ENCODE results near the gene VDR.

The VDR gene

DNA sequence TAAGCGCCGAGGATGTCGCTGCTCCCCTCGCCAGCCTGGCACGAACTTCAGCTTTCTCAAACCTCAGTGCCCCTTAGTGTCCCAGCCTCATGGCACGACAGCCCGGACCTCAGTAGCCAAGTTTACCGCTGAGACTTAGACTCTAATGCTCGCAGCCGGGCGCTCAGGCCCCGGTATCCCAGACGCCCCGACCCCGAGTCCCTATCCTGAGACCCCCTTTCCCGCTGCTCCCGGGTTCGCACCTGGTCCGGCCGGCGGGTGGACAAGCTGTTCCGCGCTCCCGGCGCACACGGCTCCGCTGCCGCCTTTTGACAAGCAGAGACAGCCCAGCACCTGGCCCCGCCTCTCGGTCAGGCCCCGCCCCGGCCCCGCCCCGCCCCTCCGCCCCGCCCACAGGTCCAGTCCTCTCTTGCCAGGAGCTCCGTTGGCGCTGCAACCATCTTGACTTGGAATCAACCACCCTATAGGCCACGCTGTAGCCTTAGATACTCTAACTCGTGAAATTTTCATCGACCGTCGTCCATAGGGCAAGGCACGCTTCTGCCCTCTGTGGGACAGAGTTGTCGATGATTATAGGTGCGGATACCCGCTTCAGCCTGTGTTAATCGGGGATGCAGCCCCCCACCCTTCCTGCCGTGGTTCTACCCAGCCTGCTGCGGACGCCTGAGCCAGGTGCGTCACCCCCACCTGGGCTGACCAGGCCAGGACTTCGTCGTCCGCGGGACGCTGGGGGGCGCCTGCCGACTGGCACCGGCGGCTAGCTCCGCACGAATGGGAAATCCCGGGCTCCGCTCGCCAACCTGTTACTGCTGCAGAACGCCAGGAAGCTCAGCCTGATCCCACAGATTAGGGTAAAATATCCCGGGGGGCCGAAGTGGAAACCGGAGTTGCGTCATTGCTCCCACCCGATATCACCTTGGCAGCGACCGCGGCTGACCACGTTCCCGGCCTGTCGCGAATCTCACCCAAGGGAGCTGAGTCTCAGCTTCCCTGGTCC, at the start of gene VDR:
VDR (minus strand) TSS at position 282 of the 997 bp plus-strand sequence. CDS start 25,881 bp downstream, outside the sequence.
- no peak for DNase-seq (ENCODE audit: low read depth, low spot score)
- H3K27ac ChIP-seq: peak within 1 kb of the TSS; percentile 83

DNA sequence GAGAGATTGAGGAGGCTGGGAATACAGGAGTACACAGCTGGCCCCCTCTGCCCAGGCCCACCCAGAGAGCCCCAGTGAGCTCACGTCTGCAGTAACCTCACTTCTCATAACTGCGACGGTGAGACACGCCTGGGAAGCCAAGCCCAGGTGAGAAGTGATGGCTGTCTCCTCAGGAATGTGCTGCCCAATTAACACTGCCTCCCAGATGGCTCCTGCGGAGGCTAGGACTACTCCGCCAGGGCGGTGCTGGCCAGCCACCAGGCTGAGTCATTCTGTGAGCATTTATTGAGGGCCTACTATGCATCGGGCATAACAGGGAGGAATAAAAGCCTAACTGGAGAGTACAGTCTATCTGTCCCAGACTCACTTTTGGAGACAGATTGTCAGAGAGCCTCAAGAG, 49.3 kb upstream of the VDR start:
- H3K27ac ChIP-seq: peak overlapping the region; percentile 5
- no peak for DNase-seq (ENCODE audit: low read depth, low spot score)

DNA sequence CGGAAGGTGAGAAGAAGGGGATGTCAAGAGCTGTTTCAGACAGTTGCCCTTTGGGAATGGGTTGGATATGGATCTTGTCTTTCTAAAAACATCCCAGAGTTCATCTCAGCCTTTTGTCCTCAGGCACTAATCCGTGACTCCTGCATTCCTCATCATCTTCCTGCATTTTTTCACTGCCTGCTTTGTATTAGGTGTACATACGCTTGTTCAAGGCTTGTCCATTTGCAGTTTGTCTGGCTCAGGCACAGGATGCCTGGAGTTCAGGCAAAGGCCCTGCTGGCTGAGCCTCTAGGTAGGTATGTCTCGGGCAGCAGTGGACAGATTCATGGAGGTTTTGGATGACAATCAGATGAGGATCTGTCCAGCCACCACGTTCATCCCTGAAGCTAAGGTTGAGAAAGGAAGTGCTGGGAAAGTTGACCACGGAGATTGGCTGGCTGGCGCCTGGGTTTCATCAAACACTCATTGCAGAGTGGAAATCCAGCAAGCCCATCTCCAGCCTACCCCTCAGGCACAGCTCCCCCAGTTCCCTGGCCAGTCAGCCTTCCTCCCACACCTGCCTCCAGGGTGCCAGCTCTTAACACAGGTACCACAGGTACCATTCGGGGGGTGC, 46.2 kb upstream of the VDR start:
- no peak for DNase-seq (ENCODE audit: low read depth, low spot score)
- peak overlapping the region; percentile 56 for H3K27ac ChIP-seq

DNA sequence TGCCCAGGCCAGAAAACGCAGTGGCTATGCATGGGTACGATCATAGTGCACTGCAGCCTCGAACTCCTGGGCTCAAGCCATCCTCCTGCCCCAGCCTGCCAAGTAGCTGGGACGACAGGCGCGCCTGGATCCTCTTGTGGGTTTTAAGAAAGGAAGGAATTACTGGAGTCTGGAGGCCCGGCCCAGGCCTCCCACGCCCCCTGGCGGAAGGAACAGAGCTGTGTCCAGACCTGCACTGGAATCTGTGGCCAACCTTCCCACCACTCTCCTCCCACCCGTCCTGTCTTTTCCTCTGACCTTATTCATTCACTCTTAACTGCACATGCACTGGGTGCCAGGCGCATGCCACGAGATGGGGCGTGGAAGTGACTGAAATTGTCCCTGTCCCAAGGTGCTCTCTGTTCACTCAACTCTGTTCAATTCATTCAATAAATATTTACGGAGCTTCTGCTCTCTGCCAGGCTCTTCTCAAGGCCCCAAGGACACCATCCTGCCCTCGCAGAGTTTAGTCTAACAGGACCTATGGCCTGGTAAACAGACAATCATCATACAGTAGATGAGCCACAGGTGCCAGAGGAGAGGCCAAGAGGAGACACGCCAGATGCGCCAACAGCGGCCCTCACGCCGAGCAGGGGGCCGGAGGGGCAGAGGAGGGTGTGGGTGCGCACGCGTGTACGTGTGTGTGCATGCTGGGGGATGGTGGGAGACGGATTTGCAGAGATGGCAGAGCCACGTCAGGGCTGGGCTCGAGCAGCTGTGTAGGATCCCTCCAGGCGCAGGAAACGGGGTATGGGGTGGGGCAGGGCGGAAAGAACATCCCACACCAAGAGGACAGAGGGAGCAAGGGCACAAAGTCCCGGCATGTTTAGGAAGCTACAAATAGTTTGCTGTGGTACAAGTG, 44.9 kb upstream of the VDR start:
- DNase-seq (ENCODE audit: low read depth, low spot score): peak; percentile 18
- peak overlapping the region; percentile 56 for H3K27ac ChIP-seq

DNA sequence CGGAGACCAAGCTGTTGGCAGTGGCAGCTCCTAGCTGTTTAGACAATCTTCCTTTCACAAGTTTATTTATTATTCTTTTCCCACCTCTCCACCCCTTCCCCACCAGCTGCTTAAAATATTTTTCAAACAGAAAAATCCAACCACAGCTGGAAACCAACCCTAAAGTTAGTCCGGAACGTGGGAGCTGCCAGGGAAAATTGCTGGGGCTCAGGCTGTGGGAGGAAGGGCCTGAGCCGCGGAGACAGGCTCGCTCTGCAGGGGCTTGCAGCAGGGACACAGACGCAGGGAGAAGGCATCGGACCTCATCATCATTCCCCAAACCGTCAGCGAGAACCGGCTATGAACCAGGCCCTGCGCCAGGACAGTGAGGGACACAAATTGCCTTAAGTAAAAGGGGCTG, 42.5 kb upstream of the VDR start:
- no peak overlapping the region for H3K27ac ChIP-seq
- DNase-seq (ENCODE audit: low read depth, low spot score): no peak

DNA sequence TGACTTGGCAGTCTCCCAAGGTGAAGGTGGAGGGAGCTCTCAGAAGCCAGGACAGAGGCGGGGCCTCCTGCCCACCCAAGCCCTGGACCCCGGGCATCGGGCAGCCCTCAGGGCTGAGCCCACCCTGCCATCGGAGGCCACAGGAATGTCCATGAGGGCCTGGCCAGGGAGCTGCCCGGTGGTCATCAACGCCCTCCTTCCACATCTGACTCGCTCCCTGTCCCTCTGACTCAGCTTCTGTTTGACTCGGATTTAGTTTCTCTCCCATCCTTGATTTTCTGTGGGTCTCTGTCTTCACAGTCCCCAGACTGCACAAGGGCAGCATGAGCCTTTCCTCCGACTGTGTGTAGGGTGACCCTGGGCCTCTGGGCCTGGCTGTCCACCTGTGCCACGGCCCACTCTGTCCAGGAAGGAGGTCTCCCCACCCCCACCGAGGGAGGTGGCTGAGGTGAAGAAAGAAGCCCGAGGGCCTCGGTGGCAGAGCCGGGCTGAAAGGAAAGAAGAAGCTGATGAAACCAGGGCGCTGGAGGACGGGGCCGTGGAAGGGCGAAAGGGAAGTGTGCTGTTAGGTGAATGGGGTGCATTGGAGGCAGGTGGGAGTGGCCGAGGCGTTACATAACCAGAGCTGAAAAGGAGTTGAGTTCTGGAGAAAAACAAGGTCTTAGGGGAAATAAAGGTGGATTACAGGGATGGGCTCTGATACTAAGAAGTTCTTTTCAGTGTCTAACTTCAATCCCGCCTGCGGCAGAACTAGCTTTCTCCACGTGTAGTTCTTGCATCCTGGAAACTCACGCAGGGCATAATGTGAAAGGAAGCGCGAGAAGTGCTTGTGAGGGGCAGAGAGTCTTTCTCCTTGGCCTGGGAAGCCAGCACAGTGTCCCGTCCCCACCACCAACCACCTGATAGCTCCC, 41.9 kb upstream of the VDR start:
- peak overlapping the region; percentile 41 for H3K27ac ChIP-seq
- DNase-seq (ENCODE audit: low read depth, low spot score): no peak

DNA sequence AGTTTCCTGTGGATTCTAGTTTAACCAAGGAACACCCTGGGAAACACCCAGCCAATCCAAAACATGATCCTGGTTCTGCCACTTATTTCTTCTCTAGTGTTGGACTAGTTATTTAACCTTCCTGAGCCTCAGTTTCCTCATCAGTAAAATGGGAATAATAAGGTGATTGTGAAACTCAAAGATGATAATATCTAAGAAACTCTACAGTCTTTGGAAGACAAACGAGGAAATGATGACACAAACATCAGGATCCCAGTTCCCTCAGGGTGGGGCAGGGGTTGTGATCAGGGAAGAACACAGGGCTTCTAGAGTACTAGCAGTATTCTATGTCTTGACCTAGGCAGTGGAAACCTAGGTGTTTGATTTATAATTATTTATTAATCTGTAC, 40.5 kb upstream of the VDR start:
- H3K27ac ChIP-seq: peak overlapping the region; percentile 41
- no peak for DNase-seq (ENCODE audit: low read depth, low spot score)

DNA sequence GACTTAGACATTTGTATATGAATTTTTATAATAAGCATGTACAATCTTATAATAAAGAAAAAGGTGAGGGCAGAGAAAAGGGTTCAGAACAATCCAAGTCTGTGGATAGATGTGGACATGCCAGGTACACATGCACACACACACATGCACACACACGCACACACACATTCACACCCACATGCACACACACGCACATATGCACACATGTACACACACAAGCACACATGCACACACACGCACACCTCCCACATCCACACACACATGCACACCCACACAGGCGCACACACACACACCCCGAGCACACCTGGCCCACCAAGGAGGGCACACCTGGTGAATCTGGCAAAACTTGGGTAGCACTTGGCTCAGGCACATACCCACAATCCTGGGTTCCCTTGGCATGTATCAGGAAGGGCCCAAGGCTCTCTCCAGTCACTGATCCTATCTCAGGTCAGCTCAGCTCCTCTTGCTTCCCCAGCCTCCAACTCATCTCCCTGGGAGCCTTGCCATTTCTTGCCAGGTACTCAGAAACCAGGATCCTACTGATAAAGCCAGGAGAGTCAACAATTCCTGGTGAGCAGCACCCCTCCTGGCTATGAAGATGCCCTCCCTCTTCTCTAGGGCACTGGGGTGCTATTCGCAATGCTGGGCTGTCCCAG, 40.0 kb upstream of the VDR start:
- no peak for DNase-seq (ENCODE audit: low read depth, low spot score)
- no peak overlapping the region for H3K27ac ChIP-seq

DNA sequence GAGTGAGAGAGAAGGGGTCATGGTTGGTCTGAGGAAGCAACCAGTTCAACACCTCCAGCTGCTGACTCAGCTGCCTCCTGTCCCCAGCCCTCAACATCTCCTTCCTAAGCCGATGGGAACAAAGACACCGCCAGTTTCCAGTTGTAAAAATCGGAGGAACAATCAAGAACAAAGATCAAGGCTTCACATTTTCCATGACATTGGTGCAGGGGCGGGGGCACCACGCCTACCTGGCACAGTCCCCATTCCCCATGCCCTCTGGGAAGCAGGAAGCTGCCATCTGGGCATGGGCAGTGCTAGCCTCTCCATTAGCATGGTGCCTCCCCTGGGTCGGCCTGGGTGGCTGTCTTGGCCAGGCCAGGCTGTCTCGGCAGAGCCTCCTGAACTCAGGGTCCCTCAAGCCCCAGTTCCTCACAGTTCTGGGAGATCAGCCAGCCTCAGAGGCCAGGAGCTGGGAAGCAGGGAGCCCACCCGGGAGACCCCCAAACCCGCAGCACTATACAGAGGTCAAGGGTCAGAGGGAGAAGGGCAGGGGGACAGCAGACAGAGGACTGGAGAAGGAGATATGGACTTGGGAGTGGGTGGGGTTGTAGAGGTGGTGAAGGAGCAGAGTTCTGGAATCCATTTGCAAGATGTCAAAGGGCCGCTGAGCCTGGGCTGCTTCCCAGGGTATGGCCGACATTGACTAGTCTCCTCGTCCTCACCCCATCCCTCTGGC, 39.0 kb upstream of the VDR start:
- no peak overlapping the region for H3K27ac ChIP-seq
- no peak for DNase-seq (ENCODE audit: low read depth, low spot score)

DNA sequence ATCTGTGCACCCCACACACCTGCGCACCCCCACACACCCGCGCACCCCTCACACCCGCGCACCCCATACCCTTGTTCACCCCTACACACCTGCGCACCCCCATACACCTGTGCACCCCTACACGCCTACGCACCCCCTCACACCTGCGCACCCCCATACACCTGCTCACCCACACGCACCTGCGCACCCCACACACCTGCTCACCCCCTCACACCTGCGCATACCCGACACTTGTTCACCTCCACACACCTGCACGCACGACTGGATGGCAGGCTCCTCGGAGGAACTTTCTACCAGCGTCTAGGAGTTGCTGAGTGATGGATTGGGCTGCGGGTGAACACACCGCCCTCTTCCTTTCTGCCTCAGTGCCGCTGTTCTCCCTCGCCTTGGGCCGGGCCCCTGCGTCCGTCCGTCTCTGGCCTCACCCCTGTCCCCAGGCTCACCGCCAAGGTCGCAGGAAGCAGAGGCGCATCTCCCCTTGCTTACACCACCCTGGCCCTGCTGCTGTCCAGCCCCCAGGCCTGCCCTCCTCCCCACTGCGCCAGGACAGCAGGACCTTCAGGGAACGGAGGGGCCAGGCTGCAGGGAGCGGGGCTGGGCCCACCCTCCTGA, 37.9 kb upstream of the VDR start:
- DNase-seq (ENCODE audit: low read depth, low spot score): no peak

DNA sequence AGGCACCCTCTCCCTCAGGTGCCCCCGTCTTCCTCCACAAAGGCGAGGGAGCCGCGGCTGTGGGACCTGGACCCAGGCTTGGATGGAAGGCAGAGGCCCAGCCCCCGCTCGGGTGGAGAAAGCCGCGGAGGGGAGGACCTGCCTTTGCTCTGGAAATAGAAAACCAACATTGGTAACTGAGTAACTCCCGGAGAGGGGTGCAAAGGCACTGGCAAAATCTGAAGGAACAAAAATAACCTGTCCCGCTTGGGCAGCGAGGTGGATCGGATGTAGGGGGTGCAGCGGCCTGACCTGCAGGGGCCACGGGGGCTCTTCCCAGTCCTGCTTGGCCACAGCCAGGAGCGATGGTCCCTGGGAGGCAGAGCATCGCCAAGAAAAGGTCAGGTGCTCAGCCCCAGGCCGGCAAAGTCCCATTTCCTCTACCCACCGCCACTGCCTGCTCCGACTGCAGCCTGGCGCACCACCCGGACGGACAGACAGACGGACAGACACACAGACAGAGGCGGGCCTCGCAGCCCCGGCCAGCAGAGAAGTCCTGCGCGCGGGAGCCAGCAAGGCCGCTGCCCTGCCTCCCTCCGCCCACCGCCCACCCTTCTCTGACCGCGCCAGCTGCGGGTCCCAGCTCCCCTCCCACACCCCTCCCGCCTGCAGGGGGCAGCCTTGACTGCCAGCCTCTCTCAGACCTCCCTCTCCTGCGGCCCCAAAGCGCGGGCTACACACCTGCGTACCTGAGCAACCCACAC, 37.2 kb upstream of the VDR start:
- DNase-seq (ENCODE audit: low read depth, low spot score): no peak
- H3K27ac ChIP-seq: no peak overlapping the region

More for the DNA sequence above, 37.9 kb upstream of the VDR start:
- H3K27ac ChIP-seq: no peak overlapping the region

DNA sequence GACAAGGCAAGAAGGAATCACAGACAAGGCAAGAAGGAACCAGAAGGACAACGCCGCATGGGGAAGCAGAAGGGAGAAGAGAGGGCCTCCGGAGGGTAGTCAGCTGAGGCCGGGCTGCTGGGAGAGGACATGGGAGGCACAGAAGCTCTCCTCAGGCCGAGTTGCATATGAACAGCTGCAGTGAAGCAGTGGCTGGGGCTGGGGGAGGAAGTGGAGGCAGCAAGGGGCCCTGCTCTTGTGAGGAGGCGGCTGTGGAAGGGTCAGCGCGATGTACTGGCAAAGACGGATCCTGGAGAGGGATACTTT, 36.6 kb upstream of the VDR start:
- DNase-seq (ENCODE audit: low read depth, low spot score): no peak
- no peak overlapping the region for H3K27ac ChIP-seq

DNA sequence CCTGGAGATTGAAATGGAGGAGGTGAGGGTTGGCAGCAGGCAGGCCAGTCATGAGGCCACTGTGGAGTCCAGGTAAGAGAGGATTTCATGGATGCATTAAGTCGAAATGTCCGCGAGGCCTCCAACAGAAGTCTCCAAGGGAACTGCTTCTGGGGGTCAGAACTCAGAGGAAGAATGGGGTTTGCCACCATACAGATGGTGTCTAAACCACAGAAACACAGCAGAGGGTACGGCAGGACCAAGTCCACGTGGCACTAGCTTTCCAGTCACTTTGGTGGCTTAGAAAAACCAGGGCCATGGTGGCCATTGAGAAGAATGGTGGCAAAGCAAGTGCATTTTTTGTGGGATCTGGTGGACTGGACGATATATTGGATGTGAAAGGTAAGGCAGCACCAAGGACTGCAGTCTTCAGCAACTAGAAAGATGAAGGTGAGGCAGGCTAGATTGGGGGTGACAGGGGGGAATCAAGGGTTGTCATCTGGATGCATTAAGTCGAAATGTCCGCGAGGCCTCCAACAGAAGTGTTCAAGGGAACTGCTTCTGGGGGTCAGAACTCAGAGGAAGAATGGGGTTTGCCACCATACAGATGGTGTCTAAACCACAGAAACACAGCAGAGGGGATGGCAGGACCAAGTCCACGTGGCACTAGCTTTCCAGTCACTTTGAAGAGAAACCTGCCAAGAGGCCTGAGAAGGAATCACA, 36.1 kb upstream of the VDR start:
- H3K27ac ChIP-seq: no peak overlapping the region
- no peak for DNase-seq (ENCODE audit: low read depth, low spot score)

DNA sequence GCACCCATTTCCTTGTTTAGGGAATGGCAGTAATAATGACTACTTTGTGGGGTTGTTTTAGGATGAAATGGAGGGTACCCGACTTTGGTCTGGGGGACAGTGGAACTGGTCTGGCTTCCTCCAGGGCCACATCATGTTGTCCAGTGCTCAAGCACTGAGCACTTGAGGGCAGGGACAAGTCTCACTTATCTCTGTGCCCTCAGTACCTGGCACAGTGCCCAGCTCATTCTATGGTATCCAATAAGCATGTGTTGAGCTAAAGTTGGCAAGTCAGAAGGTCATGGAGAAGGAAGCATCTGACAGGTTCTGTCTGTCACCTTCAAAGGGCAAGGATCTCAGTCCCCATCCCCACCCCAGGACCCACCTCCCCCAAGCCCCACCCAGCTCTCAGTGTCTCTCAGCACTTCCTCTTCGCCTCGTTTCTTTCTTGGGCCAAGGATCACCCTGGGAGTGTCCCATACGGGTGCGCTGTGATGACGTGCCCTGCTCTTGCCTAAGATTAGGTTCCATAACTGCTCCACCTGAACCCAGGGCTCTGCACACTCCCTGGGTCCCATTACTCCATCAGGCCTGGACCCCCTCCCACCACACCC, 34.3 kb upstream of the VDR start:
- no peak overlapping the region for H3K27ac ChIP-seq
- no peak for DNase-seq (ENCODE audit: low read depth, low spot score)

DNA sequence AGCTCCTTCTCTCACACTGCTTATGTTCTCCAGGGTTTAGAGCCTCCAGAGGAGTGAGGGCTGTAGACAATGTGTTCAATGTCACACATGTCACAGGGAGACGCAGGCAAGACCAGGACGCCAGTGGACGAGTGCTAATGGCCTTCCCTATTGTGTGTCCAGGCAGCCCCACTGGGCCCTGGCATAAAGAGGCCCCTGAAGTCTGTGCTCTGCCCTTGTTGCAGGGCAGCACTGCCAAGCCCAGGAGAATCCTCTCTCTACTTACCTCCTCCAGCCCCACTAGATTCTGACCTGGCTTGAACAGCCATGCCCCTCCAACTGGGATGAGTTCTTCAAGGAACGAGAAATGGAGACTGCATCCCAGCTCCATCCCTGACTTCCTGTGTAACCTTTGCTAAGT, 33.8 kb upstream of the VDR start:
- H3K27ac ChIP-seq: no peak overlapping the region
- DNase-seq (ENCODE audit: low read depth, low spot score): no peak

DNA sequence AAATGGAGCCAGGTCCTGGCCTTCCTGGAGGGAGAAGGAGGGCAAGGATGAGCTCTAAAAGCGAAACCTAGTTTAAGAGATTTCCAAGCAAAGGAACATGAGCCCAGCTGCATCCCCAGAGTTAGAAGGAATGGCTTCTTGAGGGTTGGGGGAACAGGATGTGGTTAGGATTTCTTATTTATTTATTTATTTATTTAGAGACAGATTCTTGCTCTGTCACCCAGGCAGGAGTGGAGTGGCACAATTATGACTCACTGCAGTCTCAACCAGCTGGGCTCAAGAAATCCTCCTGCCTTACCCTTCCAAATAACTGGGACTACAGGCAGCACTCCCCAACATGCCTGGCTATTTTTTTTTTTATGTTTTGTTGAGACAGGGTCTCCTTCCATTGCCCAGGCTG, 33.3 kb upstream of the VDR start:
- DNase-seq (ENCODE audit: low read depth, low spot score): no peak
- no peak overlapping the region for H3K27ac ChIP-seq

DNA sequence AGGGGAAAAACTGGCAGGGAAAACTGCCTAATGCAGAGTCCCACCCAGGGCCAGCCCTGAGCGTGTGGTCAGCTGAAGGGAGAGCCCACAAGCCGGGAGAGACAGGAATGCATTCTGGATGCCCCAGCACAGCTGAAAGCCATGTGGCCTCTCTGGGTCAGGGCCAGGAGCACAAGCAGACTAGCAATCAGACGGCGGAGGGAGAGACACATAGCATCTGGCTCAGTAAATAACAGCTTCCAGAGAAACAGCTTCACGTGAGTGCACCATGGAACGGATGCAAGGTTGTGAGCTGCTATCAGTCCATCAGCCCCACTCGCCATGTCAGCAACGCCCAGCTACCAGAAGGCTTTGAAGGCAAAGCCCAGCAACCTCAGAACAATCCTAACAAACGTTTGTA, 30.4 kb upstream of the VDR start:
- H3K27ac ChIP-seq: no peak overlapping the region

More for the DNA sequence above, 30.4 kb upstream of the VDR start:
- no peak for DNase-seq (ENCODE audit: low read depth, low spot score)
